GM11168 (cell line): ENCODE measurements around the gene FHDC1.

Experiments
- in situ Hi-C: fragments of 300-500 bp; cut with MboI; formaldehyde crosslinking; loops from one replicate; pipeline ENCODE4 v1.12.0; 2022; ENCODE audit warnings: low sequenced_read_pairs; ENCODE audit not compliant: unreplicated experiment

Gene FHDC1

GRCh38 chr4:152976212-152976761 is 40.2 kb downstream of the FHDC1 start:
- in situ Hi-C loops = no loop called here

GRCh38 chr4:152979731-152980330 is 43.7 kb downstream of the FHDC1 start:
- in situ Hi-C loops = no loop called here

GRCh38 chr4:152981278-152981677 is 45.2 kb downstream of the FHDC1 start:
- in situ Hi-C loops = no loop called here

GRCh38 chr4:152981842-152982241 is 45.7 kb downstream of the FHDC1 start:
- in situ Hi-C loops = no loop called here

- in situ Hi-C loops = no loop called here
These were observed 47.1 kb downstream of the FHDC1 start for GRCh38 chr4:152983221-152983620.

- in situ Hi-C loops = no loop called here
These were observed 47.8 kb downstream of the FHDC1 start for GRCh38 chr4:152983774-152984411.

- in situ Hi-C loops = no loop called here
These were observed 52.8 kb downstream of the FHDC1 start for GRCh38 chr4:152988721-152989553.

- in situ Hi-C loops = no loop called here
These were observed 53.4 kb downstream of the FHDC1 start for GRCh38 chr4:152989554-152989970.

- in situ Hi-C loops = no loop called here
These were observed 54.5 kb downstream of the FHDC1 start for GRCh38 chr4:152990471-152991131.

GRCh38 chr4:152991398-152991797 is 55.3 kb downstream of the FHDC1 start:
- in situ Hi-C loops = no loop called here

GRCh38 chr4:152992027-152992426 is 55.9 kb downstream of the FHDC1 start:
- in situ Hi-C loops = no loop called here

- in situ Hi-C loops = no loop called here
These were observed 56.3 kb downstream of the FHDC1 start for GRCh38 chr4:152992466-152992865.

- in situ Hi-C loops = no loop called here
These were observed 57.9 kb downstream of the FHDC1 start for GRCh38 chr4:152994038-152994437.

- in situ Hi-C loops = no loop called here
These were observed 60.0 kb downstream of the FHDC1 start for GRCh38 chr4:152996111-152996571.

GRCh38 chr4:152996672-152997071 is 60.5 kb downstream of the FHDC1 start:
- in situ Hi-C loops = no loop called here

GRCh38 chr4:152997288-152997687 is 61.2 kb downstream of the FHDC1 start:
- in situ Hi-C loops = no loop called here

- in situ Hi-C loops = no loop called here
These were observed 61.8 kb downstream of the FHDC1 start for GRCh38 chr4:152997771-152998487.

- in situ Hi-C loops = no loop called here
These were observed 62.7 kb downstream of the FHDC1 start for GRCh38 chr4:152998861-152999260.

GRCh38 chr4:152999346-153000075 is 63.4 kb downstream of the FHDC1 start:
- in situ Hi-C loops = no loop called here
